Osteocyte (in vitro differentiated cells): ENCODE measurements around the gene ZNF865. TPM values are rescaled to one million over a fixed set of nuclear protein-coding genes. Genes with fewer than 3 reads are reported as not detected.
A peak's percentile ranks its signal among the peaks of the same experiment; 100 is the strongest.
"Not testable (repeated sequence)": the region's sequence is repeated elsewhere in the genome, so short reads cannot be mapped to it uniquely, and the experiment has no call there.

Experiments
- DNase-seq: peaks from one replicate; pipeline ENCODE4 v3.0.0; 2021; ENCODE audit warnings: mixed read lengths; ENCODE audit not compliant: unreplicated experiment; ENCODE audit errors: extremely low spot score
- H3K27ac Mint-ChIP-seq: one replicate; pipeline ENCODE4 v1.8.0; 2021; ENCODE audit warnings: mild to moderate bottlenecking, mixed read lengths; ENCODE audit not compliant: unreplicated experiment
- H3K27me3 Mint-ChIP-seq: one replicate; pipeline ENCODE4 v1.8.0; 2021; ENCODE audit warnings: mixed read lengths; ENCODE audit not compliant: unreplicated experiment
- H3K36me3 Mint-ChIP-seq: one replicate; pipeline ENCODE4 v1.8.0; 2021; ENCODE audit warnings: mixed read lengths; ENCODE audit not compliant: unreplicated experiment
- H3K4me1 Mint-ChIP-seq: one replicate; pipeline ENCODE4 v1.8.0; 2021; ENCODE audit warnings: mixed read lengths; ENCODE audit not compliant: unreplicated experiment
- H3K4me3 Mint-ChIP-seq: one replicate; pipeline ENCODE4 v1.8.0; 2021; ENCODE audit warnings: mild to moderate bottlenecking, moderate library complexity, mixed read lengths; ENCODE audit not compliant: unreplicated experiment
- H3K9me3 Mint-ChIP-seq: one replicate; pipeline ENCODE4 v1.8.0; 2021; ENCODE audit warnings: mixed read lengths; ENCODE audit not compliant: unreplicated experiment
- long read RNA-seq: library from polyadenylated mRNA; unstranded; transcript quantifications from one replicate; pipeline ENCODE4 v2.0.0, GENCODE V29; 2021
- total RNA-seq: library from RNA; stranded (reverse); gene quantifications from 2 replicates; pipeline ENCODE4 v1.2.1, GENCODE V29; 2021
- TF ChIP-seq, protein P1 (sequence below): fragments of 200-600 bp; sonication (generic); IDR thresholded peaks from 2 replicates; pipeline ENCODE4 v1.5.0; 2021; ENCODE audit warnings: antibody characterized with exemption, mild to moderate bottlenecking, moderate library complexity

The ZNF865 gene
- 16.9 and 19.2 TPM in 2 replicates for total RNA-seq
- long read RNA-seq, partial matches to known transcripts: 0 of 1 reads
- long read RNA-seq, other reads (novel, unspliced or antisense): 1 of 1 reads

DNA sequence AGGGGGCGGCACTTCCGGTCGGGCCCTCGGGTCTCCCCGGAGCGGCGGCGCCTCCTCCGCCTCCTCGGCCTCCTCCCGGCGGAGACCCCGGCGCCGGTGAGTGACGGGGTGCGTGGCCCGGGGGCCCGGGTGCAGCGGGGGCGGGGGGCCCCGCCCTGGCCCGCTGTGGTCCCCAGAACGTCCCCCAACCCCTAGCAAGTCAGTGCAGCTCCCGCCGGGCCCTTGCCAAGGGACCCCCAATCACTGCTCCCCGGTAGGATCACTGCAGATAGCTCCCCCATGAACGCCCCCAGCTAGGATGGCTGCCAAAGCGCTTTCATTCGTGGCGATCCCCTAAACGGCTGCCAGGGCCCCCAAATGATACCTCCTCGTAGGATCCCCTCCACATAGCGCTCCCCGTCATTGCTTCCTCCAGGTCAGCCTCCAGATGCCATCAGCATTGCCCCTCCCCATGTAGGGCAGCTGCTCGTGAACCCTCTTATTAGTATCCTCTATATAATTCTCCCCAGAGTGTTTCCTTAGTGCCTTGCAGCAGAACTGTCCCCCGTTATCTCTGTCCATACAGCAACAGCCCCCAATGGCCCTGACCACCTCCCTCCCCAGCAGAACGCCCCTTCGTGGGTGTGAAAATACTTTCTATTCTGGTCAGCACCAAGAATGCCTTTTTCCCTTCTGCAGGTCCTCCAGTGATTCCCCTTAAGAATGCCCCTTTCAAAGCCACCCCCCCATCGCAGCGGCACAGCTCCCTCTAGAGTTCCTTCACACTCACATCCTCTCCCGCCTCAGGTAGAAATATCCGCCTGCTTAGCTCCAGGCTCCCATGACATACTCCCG is at the start of gene ZNF865:
ZNF865 (plus strand) TSS at position 11 of the 834 bp plus-strand sequence. CDS start 7,972 bp downstream, outside the sequence.
- TF ChIP-seq, protein P1, sequence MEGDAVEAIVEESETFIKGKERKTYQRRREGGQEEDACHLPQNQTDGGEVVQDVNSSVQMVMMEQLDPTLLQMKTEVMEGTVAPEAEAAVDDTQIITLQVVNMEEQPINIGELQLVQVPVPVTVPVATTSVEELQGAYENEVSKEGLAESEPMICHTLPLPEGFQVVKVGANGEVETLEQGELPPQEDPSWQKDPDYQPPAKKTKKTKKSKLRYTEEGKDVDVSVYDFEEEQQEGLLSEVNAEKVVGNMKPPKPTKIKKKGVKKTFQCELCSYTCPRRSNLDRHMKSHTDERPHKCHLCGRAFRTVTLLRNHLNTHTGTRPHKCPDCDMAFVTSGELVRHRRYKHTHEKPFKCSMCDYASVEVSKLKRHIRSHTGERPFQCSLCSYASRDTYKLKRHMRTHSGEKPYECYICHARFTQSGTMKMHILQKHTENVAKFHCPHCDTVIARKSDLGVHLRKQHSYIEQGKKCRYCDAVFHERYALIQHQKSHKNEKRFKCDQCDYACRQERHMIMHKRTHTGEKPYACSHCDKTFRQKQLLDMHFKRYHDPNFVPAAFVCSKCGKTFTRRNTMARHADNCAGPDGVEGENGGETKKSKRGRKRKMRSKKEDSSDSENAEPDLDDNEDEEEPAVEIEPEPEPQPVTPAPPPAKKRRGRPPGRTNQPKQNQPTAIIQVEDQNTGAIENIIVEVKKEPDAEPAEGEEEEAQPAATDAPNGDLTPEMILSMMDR: peak; percentile 85
- peaks cover 9% of the 10 kb centered on the region for H3K36me3 Mint-ChIP-seq
- H3K27me3 Mint-ChIP-seq: no peaks in the 10 kb centered on the region

GRCh38 chr19:55559684-55560083 is 45.8 kb upstream of the ZNF865 start:
- Mint-ChIP-seq H3K27me3 (peaks cover under 1% of the 10 kb centered on the region), H3K4me3 (no peak overlapping the region), H3K27ac (no peak overlapping the region), H3K9me3 (no peaks in the 10 kb centered on the region), H3K36me3 (no peaks in the 10 kb centered on the region), H3K4me1 (no peaks in the 10 kb centered on the region)
- TF ChIP-seq, protein P1: no peak
- no peak for DNase-seq

More for the DNA sequence above, at the start of gene ZNF865:
- H3K9me3 Mint-ChIP-seq: no peaks in the 10 kb centered on the region
- DNase-seq: no peak
- H3K4me1 Mint-ChIP-seq: peaks cover 38% of the 10 kb centered on the region
- peak within 1 kb of the TSS; percentile 91 for H3K4me3 Mint-ChIP-seq
- H3K27ac Mint-ChIP-seq: peak within 1 kb of the TSS; percentile 96

DNA sequence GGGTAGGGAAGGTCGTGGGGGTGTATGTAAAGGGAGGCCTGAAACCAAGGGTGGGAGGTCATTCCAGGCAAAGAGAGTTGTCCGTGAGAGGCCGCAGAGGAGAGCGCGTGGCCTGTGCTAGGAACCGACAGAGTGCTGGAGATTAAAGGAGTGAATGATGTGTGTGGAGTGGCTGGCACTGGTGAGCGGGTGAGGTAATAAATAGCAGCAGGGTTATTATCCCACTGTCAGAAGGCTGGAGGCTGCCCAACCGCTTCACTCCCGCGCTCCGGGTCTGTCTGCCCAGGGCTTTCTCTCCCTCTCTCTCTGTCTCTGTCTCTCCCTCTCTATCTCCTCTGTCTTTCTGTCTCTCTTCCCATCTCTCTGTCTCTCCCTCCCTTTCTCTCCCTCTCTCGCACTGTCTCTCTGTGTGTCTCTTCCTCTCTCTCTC is 42.2 kb upstream of the ZNF865 start:
- H3K4me3 Mint-ChIP-seq: no peak overlapping the region
- peaks cover 9% of the 10 kb centered on the region for H3K27me3 Mint-ChIP-seq
- DNase-seq: no peak
- no peaks in the 10 kb centered on the region for H3K9me3 Mint-ChIP-seq
- H3K27ac Mint-ChIP-seq: no peak overlapping the region
- H3K4me1 Mint-ChIP-seq: no peaks in the 10 kb centered on the region
- H3K36me3 Mint-ChIP-seq: no peaks in the 10 kb centered on the region
- TF ChIP-seq, protein P1: no peak

- TF ChIP-seq, protein P1: no peak
- H3K27me3 Mint-ChIP-seq: peaks cover 9% of the 10 kb centered on the region
- H3K9me3 Mint-ChIP-seq: no peaks in the 10 kb centered on the region
- H3K36me3 Mint-ChIP-seq: no peaks in the 10 kb centered on the region
- no peak for DNase-seq
- no peak overlapping the region for H3K27ac Mint-ChIP-seq
- H3K4me1 Mint-ChIP-seq: no peaks in the 10 kb centered on the region
- no peak overlapping the region for H3K4me3 Mint-ChIP-seq
Observed at GRCh38 chr19:55566823-55567222, 38.6 kb upstream of the ZNF865 start.

- no peaks in the 10 kb centered on the region for H3K36me3 Mint-ChIP-seq
- no peak overlapping the region for H3K4me3 Mint-ChIP-seq
- peaks cover 9% of the 10 kb centered on the region for H3K27me3 Mint-ChIP-seq
- H3K9me3 Mint-ChIP-seq: no peaks in the 10 kb centered on the region
- DNase-seq: no peak
- H3K27ac Mint-ChIP-seq: no peak overlapping the region
- H3K4me1 Mint-ChIP-seq: no peaks in the 10 kb centered on the region
- TF ChIP-seq, protein P1: no peak
Observed at GRCh38 chr19:55567708-55568328, 37.6 kb upstream of the ZNF865 start.

DNA sequence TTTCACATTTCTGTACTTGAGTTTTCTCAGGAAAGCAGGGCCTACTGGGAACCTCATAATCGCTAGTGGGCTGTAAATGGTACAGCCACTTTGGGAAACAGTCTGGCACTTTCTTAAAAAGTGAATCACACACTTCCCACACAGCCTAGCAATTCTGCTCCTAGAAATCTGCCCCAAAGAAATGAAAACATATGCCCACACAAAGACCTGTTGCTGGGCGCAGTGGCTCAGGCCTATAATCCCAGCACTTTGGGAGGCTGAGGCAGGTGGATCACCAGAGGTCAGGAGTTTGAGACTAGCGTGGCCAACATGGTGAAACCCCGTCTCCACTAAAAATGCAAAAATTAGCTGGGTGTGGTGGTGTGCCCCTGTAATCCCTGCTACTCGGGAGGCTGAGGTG is 36.0 kb upstream of the ZNF865 start:
- H3K36me3 Mint-ChIP-seq: not testable (repeated sequence)

DNA sequence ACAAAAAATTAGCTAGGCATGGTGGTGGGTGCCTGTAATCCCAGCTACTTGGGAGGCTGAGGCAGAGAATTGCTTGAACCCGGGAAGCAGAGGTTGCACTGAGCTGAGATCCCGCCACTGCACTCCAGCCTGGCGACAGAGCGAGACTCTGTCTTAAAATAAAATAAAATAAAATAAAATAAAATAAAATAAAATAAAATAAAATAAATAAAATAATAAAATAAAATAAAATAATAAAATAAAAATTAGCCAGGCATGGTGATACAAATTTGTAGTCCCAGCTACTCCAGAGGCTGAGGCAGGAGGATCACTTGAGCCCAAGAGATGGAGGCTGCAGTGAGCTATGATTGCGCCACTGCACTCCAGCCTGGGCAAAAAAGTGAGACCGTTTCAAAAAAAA is 31.5 kb upstream of the ZNF865 start:
- H3K27me3 Mint-ChIP-seq, H3K4me1 Mint-ChIP-seq, DNase-seq, H3K4me3 Mint-ChIP-seq, H3K9me3 Mint-ChIP-seq, H3K27ac Mint-ChIP-seq: not testable (repeated sequence)
- peaks cover 12% of the 10 kb centered on the region for H3K36me3 Mint-ChIP-seq

More for the DNA sequence above, 36.0 kb upstream of the ZNF865 start:
- H3K4me1 Mint-ChIP-seq, H3K9me3 Mint-ChIP-seq, H3K4me3 Mint-ChIP-seq, DNase-seq, H3K27ac Mint-ChIP-seq, H3K27me3 Mint-ChIP-seq: not testable (repeated sequence)
